H1 (cell line): ENCODE measurements around the gene TLX1. TPM values are rescaled to one million over a fixed set of nuclear protein-coding genes. Genes with fewer than 3 reads are reported as not detected.

Experiments
- CBX8 ChIP-seq: fragments of 300-800, 300-1000 bp; sonication (generic); IDR thresholded peaks from 2 replicates; pipeline ENCODE4 v1.7.1; 2016; ENCODE audit warnings: low read depth, low read length, borderline replicate concordance
- CEBPB ChIP-seq: IDR thresholded peaks from 2 replicates; pipeline ENCODE4 v1.6.1; 2012; ENCODE audit warnings: low read depth, low read length
- CREB1 ChIP-seq: IDR thresholded peaks from 2 replicates; pipeline ENCODE4 v1.6.1; 2012; ENCODE audit warnings: inconsistent platforms
- E2F6 ChIP-seq: IDR thresholded peaks from 2 replicates; pipeline ENCODE4 v1.6.1; 2012; ENCODE audit warnings: inconsistent platforms
- GABPA ChIP-seq: IDR thresholded peaks from 2 replicates; pipeline ENCODE4 v1.6.1; 2011; ENCODE audit warnings: mild to moderate bottlenecking, low read length, moderate library complexity, borderline replicate concordance; ENCODE audit not compliant: insufficient read depth
- RFX5 ChIP-seq: IDR thresholded peaks from 2 replicates; pipeline ENCODE4 v1.6.1; 2011; ENCODE audit warnings: low read depth, low read length, improper control_type of control experiment, borderline replicate concordance
- ZNF274 ChIP-seq: IDR thresholded peaks from 2 replicates; pipeline ENCODE4 v1.7.0; 2012; ENCODE audit warnings: low read length, borderline replicate concordance; ENCODE audit errors: extremely low read depth
- polyA plus RNA-seq, 7 experiments: library from polyadenylated mRNA; depleted of rRNA in 3 of 7; stranded (reverse) in 5 of 7; unstranded in 2 of 7; fragments of >200 nt in 5 of 7; fragments of 200-250 nt in 2 of 7; gene quantifications; 1 replicate in 5 of 7; 2 replicates in 1 of 7; 4 replicates in 1 of 7; pipeline versions ENCODE4 v1.2.1 to v1.2.3, GENCODE V29; 2011 to 2013; ENCODE audit warnings: missing spikeins in 2 of 7, mixed read lengths in 2 of 7
- total RNA-seq: library from RNA; stranded (reverse); fragmentation: NEBNext Ultra II Directional; extraction: Animal tissue kit (Norgen Biotek cat#: 25700); gene quantifications from 2 replicates; pipeline ENCODE4 v1.2.1, GENCODE V29; 2021

Gene TLX1
- total and polyA plus RNA-seq, 2 of the 8 experiments (the other 6 are each of a cell fraction or from before 2014, with no cell fraction given) = not detected

GRCh38 chr10:101124933-101125332, 6.2 kb upstream of the TLX1 start (continued):
- no peak for TF ChIP-seq E2F6
- no peak for TF ChIP-seq CEBPB
- no peak for TF ChIP-seq ZNF274
- TF ChIP-seq CREB1 = no peak
- no peak for TF ChIP-seq GABPA
- no peak for TF ChIP-seq CBX8
- TF ChIP-seq RFX5 = no peak
